ENCODE results near the gene CCDC149.
"Not testable (repeated sequence)": the region's sequence is repeated elsewhere in the genome, so short reads cannot be mapped to it uniquely, and the experiment has no call there.

The CCDC149 gene

GRCh38 chr4:24915121-24915922, 2.5 kb upstream of the CCDC149 start:
- no peak for FAIRE-seq

GRCh38 chr4:24914460-24914859, 1.6 kb upstream of the CCDC149 start:
- no peak for FAIRE-seq

- FAIRE-seq = no peak
Observed at GRCh38 chr4:24913119-24913485, 260 bp upstream of the CCDC149 start.

GRCh38 chr4:24910499-24910898, 2.3 kb downstream of the CCDC149 start:
- FAIRE-seq = no peak

- not testable (repeated sequence) for FAIRE-seq
Observed at GRCh38 chr4:24909606-24910005, 3.2 kb downstream of the CCDC149 start.

GRCh38 chr4:24897639-24898038, 15.2 kb downstream of the CCDC149 start:
- FAIRE-seq = no peak

GRCh38 chr4:24896977-24897376, 15.9 kb downstream of the CCDC149 start:
- no peak for FAIRE-seq

- no peak for FAIRE-seq
Observed at GRCh38 chr4:24896056-24896455, 16.8 kb downstream of the CCDC149 start.

- no peak for FAIRE-seq
Observed at GRCh38 chr4:24895461-24895860, 17.4 kb downstream of the CCDC149 start.

GRCh38 chr4:24894846-24895245, 18.0 kb downstream of the CCDC149 start:
- FAIRE-seq = no peak

GRCh38 chr4:24894243-24894642, 18.6 kb downstream of the CCDC149 start:
- no peak for FAIRE-seq

GRCh38 chr4:24892778-24893177, 20.1 kb downstream of the CCDC149 start:
- no peak for FAIRE-seq

GRCh38 chr4:24892278-24892677, 20.6 kb downstream of the CCDC149 start:
- FAIRE-seq = no peak

- no peak for FAIRE-seq
Observed at GRCh38 chr4:24890561-24891126, 22.2 kb downstream of the CCDC149 start.

GRCh38 chr4:24889991-24890390, 22.9 kb downstream of the CCDC149 start:
- no peak for FAIRE-seq

GRCh38 chr4:24888475-24889344, 24.1 kb downstream of the CCDC149 start:
- no peak for FAIRE-seq

- no peak for FAIRE-seq
Observed at GRCh38 chr4:24887881-24888430, 24.9 kb downstream of the CCDC149 start.

GRCh38 chr4:24886596-24886995, 26.2 kb downstream of the CCDC149 start:
- FAIRE-seq = no peak

GRCh38 chr4:24885342-24885741, 27.5 kb downstream of the CCDC149 start:
- no peak for FAIRE-seq

GRCh38 chr4:24884902-24885301, 27.9 kb downstream of the CCDC149 start:
- no peak for FAIRE-seq

GRCh38 chr4:24881508-24882196, 31.2 kb downstream of the CCDC149 start:
- no peak for FAIRE-seq

- FAIRE-seq = no peak
Observed at GRCh38 chr4:24880186-24880585, 32.7 kb downstream of the CCDC149 start.

GRCh38 chr4:24878636-24879016, 34.2 kb downstream of the CCDC149 start:
- FAIRE-seq = no peak

All from islet of Langerhans (tissue), 1 donor.